NCI-H774 (cell line): Measurements from ENCODE around the gene SKI.

Source experiments
- DNase-seq: peaks from one replicate; lab custom pipeline; 2025; lab: John Stamatoyannopoulos, UW

The SKI gene

DNA sequence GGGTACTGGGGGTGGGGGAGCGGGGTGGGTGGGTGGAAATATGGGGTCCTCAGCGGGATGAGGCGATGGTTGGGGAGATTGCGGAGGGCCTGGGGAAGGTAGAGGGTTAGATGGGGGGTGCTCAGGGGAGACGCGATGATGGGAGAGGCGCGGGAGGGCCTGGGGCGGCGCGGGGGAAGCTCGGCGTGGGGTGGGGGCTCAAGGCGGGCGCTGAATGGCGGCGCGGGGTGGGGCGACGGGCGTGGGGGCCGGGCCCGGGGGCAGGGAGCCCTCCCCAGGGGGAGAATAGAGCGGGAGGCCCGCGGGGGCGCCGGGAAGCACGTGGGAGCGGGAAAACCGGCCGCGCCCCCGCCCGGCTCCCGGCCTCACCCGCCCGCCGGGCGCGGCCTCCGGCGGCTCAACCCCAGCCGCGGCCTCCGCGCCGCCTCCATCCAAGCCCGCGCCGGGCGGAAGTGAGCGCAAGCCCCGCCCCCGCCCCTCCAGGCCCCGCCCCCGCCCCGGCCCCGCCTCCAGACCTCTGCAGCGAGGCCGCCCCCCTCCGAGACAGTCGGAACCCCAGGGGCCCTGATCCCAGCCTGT, 33.7 kb upstream of the SKI start, which contains the start of gene FAAP20:
TSS of gene FAAP20 (minus strand) at position 454 of the 579 bp plus-strand sequence. CDS start at position 431, 23 bp downstream.
- peak; percentile 11 for DNase-seq

DNA sequence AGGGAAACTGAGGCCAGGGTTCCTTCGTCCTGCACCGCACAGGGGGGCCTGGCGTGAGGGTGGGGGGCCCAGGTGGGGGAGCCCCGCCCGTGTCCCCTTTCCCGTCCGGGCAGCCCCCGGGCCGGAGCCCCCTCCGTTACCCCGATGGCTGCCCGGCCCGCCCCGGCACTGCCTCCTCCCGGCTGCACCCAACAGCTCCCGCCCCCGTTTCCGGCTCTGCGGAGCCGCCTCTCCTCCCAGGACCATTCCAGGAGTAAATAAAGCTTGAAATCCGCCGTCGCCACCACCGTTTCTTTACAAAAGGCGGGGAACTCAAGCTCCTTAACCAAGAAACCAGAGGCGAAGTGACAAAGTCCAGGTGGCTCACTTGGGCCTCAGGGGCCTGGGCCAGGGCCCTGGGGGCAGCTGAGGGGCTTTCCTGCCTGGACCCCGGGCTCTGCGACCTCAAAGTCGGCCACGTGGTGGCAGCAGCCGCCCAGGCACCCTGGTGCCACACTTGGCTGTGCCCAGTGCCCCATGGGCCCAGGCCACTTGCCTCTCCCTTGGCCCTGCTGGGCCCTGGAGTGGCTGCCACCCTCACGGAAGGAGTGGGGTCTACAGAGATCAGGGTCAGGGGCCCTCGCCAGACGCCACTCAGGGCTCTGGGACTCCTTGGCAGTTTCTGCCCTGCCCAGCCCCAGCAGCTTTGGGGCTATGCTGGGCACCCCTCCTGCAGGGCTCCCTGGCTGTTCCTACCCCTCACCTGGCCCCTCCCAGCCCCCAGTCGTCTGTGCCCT, 33.0 kb upstream of the SKI start:
- DNase-seq: peak; percentile 46

DNA sequence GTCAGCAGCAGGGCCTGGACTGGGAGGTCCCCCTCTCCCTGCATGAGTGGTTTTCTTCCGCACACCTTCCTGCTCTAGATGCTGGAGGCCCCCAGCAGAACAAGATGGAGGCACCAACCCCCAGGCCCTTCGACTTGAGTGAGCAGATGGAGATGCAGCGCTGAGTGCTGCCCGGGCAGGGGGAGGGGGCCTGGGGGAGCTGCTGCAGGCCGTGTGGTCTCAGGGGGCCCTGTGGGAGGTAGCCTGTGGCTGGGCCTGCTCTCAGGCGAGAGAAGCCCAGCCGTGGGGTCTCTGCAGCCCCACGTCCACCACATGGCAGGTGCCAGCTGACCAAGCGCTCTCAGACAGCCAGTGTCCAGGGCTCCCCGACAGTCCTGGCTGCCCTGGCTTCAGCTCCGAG, 32.3 kb upstream of the SKI start:
- DNase-seq: no peak

DNA sequence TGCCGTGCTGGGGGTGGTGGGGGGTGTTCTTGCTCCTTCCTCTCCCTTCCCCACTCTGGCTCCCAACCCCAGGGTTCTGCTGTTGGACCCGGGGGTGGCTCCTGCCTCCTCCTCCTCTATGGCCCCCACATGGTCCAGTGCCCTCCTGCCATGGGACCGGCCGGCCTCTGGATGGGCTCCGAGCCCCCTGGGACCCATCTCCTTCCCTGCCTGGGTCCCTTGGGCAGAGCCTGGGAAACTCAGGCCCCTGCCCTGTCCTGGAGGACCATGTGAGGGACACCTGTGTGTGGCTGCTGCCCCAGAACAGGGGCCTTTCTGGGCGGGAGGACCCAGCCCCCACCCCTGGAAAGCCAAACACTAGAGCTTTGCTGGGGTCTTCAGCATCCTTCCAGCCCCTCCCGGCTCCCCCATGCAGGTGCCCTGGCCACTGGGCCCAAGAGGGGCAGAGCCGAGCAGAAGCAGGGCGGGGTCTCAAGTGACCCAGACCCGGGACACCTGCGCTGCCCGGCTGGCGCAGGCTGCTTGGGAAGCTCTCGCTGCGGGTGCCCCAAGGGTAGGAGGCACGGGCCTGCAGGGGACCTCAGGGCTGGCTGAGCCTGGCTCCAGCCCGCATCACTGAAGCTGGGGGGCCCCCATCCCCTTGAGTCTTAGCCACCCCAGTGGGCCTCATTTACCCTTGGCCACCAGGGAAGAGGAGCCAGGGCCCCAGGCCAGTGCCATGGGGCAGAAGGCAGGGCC, 31.0 kb upstream of the SKI start:
- no peak for DNase-seq

DNA sequence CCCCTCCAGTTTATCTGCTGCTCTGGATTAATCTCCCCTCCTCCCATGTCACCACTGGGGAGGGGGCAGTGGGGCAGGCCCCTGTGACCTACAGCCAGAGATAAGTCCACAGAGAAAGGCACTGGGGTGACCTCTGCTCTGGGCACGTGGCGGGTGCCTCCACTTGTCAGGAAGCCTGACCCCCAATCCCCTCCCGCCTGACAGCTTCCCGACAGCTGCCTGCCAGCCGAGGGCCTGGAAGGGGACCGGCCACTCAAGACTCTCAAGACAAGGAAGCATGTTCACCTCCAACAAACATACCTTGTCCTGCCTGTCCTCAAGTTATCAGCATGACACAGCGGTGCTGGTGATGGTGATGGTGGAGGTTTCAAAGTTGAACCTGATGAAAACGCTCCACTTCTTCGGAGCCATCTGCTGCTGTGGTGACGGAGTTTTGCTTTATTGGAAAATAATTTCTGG, 30.4 kb upstream of the SKI start:
- DNase-seq: no peak

DNA sequence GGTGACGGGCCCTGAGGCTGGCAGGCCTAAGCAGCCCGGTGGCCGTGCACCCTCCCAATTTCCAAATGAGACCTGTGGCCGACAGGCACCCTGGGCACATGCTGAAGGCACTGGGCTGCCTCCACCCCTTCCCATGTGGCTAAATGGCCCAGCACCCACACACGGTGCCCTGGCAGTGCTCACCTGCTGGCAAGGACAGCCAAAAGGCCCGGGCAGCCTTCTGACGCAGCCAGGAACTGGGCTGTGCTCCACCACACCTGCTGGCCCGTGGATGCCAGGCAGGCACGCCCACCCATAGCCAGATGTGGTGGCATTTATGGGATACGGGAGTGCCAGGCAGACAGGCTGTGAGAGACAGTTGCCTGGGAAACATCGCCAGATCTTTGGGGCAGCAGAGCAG, 29.5 kb upstream of the SKI start:
- DNase-seq: no peak

DNA sequence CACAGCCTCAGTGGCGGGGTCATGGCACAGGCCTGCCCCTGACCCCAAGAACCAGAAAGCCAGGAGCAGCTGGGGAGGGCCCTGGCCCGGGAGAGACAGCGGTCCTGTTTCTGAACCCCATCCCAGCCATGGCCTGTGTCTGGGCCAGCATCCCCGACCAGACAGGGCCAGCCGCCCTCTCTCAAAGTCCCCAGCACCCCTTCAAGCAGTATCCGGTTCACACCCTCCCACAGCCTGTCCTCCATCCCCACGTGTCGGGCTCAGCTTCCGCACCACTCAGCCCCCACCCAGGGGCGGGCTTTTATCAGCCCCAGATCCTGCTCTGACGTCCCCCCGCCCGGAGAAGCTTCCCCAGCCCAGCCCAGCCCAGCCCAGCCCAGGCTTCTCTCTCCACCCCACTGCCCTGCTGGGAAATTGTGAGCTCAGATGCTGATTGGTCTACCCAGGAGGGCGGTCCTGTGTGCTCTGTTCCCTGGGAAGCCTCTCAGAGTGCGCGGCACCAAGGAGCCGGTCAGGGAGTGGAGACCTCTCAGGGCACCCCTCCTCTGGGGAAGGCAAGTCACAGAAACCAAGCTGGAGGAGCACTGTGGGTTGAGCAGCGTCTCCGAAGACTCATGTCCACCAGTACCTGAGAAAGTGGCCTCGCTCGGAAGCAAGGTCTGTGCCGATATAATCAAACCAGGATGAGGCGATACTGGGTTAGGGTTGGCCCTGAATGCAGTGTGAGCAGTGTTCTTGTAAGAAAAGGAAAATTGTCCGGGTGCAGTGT, 28.9 kb upstream of the SKI start:
- peak; percentile 51 for DNase-seq

DNA sequence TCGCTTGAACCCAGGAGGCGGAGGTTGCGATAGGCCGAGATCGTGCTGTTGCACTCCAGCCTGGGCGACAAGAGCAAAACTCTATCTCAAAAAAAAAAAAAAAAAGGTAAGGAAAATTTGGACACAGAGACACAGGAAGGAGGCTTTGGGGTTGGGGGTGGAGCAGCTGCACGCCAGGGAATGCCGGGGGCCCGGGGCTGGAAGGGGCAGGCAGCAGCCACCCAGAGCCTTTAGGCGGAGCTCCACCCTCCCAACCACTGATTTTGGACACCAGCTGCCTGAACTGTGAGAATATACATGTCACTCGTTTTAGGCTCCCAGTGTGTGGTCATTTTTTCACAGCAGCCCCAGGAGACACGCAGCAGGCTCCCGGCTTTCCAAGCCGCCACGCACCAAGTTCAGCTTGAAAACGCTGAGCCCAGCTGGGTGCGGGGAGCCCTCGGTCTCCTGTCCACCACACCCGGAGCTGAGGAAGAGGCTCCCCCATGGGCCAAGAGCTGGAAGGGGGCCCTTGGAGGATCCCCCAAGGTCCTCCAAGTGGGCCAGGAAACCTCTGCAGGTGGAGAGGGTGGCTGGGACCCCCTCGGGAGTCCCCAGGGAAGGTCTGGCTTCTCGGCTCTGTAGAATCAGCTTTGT, 27.7 kb upstream of the SKI start:
- DNase-seq: no peak

DNA sequence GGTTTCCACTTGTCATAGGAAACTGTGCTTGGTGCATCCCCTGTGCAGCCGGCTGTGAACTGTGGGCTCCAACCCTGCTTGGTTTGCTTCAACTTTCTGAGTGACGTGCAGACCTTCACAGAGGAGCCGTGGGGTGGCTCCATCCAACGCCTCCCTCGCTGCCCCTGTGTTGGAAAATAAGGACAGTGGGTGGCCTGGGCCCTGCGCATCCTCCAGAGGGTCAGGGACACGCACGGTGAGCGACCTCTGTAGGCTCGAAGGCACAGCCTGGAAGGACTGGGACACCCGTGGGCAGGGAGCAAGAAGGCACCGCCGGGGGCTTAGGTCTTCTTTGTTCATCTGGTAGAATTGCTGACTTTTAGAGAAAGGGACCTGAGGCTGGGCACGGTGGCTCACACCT, 27.1 kb upstream of the SKI start:
- no peak for DNase-seq

DNA sequence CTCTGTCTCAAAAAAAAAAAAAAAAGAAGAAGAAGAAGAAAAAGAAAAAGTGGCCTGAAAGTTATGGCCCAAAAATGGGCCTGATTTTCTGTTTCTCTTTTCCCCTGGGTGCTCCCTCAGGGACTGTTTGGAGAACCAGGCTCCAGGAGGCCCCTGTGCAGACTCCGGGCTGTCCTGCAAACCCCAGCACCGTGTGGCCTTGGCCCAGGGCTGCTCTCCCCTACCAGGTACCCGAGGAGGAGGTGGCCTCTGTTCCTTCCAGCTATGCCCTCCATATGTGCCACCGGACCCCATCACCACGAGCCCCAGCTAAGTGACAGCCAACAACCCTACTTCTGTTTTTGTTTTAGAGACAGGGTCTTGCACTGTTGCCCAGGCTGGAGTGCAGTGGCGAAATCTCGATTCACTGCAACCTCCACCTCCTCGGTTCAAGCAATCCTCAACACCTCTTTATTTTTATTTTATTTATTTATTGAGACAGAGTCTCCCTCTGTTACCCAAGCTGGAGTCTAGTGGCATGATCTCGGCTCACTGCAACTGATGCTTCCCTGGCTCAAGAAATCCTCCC, 26.0 kb upstream of the SKI start:
- no peak for DNase-seq

DNA sequence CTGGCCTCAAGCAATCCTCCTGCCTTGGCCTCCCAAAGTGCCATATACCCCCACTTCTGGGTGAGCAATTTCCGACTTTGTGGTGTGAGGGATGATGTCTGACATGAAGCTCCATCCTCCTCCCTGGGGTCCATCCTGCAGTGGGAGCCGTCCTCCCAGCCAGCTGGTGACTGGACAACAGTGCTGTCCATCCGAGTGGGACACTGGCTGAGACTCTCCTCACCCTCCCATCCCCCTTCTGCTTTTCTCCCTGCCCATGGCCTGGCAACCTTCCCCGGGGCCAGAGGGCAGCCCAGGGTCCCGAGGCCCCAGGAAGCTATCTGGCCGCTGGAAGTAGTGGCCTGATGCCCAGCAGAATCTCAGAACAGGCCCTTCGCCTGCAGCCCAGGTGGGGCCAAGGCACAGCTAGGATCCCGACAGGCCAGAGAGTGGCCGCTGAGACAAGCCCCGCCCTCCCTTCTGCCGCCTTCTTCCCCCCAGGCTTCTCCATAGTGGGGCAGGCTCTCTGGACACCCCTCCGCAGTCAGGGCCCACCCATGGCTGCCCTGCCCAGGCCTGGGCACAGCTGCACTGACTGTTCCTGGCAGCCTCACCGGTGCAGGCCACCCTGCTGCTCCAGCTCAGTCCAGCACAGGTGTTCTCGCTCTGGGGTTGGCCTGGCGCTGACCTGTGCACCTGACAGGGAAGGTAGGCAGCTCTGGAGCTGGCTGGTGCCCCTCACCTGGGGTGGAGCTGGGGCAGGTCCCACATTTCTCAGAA, 25.1 kb upstream of the SKI start:
- no peak for DNase-seq

DNA sequence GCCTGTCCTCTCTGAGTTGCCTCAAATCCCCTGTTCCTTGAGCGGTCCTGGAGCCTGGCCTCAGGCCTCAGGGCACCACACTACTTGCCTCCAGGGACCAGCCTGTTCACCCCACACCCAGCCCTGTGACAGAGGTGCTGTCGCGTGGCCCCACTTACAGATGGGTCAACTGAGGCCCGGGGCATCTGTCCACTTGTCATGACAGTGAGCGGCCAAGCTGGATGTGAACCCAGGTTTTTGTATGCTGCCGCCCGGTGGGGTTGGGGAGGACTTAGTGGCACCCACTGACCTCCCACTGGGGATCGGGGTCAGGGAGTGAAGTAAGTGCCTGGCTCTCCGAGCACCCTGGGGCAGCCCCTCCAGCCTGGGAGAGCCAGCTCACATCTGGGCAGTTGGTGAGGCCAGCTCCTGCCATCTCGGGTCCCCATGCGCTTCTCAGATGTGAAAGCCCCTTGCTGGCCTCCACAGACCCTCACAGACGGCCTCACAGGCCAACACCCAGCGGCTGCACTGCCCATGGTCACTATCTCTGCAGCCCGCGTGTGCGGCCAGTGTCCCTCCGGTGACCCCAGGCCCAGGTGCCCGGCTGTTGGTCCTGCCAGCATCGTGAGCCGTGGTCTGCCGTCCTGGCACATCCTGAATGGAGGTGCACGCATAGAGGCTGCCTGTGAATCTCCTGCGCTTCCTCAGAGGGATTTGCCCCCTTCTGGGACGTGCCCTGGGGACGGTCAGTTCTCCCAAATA, 24.3 kb upstream of the SKI start:
- DNase-seq: no peak

DNA sequence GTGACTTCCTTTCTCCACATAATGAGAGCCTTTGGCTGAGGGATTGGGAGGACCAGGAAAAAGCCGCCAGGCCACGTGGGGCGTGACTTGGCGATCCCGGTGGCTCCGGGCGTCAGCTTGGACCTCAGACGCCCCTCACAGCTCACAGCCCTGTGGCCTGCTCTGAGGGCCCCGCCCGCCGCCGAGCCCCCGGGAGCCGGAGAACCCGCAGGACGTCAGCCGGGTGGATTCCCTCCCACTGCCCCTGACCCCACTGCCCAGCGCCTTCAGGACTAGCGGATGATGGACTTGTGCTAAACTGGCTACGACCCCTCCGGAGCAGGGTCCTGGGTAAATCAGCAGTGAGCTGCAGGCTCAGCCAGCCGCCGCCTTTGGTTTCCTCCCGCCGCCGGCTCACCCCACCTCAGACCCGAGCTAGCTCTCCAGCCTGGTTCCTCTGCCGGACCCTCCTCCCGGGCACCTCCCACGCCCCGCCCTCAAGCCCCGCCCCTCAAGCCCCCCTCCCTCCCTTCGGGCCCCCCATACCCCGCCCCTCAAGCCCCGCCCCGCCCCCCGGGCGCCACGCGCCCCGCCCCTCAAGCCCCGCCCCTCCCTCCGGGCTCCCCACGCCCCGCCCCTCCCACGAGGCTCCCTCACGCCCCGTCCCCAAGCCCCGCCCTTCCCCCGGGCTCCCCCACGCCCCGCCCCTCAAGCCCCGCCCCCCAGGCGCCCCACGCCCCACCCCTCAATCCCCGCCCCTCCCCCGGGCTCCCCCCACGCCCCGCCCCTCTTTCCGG, 23.5 kb upstream of the SKI start:
- DNase-seq: no peak

DNA sequence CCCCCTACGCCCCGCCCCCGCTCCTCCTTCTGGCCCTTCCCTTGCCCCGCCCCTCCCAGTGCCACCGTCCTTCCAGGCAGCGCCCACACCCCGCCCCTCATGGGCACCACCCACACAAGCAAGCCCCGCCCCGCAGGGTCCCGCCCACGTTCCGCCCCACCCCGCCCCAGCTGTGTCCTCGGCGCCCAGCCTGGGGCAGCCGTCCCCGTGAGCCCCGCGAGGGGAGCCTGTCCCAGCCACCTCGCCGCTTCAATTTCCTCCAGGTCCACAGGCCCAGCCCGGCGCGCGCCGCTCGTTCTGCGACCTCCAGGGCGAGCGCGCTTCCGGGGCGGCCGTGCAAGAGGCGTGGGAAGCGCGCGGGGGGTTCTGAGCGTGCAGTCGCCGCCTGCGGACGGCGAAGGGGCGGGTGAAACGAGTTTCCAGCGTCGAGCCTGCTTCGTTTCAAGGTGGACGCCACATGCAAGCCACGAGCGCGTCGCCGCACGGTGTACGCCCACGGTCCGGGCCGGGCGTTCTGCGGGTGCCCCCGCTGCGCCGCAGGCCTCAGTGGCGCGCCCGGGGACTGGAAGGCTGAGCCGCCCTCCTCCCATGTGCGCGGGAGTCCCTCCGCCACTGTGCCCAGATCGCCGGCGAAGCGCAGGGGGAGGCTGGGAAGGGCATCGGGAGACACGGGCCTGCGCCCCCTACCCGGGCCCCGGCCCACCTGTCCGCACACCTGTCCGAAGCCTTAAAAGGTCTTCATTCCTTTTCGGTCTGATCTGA, 22.7 kb upstream of the SKI start:
- peak; percentile 32 for DNase-seq

DNA sequence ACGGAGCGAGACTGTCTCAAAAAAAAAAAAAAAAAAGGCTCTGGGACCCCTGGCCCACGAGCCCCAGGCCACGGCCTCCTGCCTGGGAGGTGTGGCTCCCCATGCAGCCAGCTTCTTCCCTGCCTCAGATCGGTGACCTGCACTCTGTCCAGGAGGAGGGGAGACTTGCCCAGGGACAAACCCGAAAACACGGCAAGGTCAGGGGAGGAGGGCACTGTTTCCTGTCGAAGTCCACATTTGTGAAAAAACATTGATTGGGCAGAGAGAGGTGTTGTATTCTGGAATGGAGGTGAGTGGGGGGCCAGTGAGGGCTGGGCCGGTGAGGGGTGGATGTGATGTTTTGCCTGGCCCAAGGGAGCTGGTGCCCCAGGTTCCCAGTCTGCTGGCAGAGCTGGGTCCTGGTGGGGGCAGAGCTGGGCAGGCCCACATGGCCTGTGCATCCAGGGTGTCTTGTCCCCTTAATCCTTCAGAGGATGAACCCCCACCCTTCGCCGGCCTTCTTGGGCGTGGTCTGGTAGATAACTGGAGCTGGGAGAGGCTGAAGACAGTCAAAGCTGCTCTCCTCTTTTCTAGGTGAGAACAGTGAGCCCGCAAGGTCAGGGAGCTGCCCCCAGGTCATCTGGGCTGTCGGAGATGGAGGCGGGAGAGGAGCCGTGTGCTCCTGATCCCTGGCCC, 21.2 kb upstream of the SKI start:
- DNase-seq: no peak

DNA sequence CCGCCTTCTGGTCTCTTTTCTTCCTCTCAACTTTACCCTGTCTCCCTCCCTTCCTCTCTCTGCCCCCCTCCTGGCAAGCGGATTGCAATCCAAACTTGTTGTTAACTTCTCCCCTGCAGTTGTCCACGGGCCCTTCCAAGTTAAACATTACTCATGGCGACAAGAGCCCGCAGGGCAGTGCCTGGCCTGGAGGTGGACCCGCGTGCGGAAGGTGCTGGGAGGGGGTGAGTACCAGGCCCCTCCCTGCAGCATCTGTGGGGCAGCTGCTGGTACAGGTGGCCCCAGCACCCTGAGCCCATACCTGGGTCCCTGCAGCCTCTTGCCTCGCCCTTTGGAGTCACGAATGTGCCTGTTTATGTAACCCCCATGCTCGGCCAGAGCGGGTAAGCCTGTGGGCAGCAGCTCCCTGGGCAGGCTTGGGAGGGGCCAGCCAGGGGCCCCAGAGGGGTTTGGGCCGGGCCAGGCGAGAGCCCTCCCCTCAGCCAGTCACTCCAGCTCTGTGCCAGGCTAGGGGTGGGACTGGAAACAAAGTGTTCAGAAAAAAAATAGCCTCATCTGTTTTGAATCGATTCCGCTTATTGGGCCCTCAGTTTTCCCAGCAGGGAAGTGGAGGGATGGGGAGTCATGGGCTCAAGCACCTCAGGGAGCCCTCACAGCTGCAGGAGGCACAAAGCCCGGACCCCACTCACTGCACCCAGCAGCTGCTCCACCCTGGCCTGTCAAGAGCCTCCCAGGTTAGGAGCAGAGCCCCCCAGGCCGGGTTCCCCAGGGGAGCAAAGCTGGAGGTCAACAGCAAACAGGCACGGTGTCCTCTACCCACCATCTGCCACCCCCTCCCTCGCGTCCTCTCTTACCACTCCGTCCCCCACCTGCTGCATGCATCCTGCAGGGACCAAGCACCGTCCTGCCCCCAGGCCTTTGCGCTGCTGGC, 19.5 kb upstream of the SKI start:
- DNase-seq: no peak
